ENCODE data around the gene ADAR.
A peak's percentile ranks its signal among the peaks of the same experiment; 100 is the strongest.
"Not testable (repeated sequence)": the region's sequence is repeated elsewhere in the genome, so short reads cannot be mapped to it uniquely, and the experiment has no call there.

The ADAR gene

DNA sequence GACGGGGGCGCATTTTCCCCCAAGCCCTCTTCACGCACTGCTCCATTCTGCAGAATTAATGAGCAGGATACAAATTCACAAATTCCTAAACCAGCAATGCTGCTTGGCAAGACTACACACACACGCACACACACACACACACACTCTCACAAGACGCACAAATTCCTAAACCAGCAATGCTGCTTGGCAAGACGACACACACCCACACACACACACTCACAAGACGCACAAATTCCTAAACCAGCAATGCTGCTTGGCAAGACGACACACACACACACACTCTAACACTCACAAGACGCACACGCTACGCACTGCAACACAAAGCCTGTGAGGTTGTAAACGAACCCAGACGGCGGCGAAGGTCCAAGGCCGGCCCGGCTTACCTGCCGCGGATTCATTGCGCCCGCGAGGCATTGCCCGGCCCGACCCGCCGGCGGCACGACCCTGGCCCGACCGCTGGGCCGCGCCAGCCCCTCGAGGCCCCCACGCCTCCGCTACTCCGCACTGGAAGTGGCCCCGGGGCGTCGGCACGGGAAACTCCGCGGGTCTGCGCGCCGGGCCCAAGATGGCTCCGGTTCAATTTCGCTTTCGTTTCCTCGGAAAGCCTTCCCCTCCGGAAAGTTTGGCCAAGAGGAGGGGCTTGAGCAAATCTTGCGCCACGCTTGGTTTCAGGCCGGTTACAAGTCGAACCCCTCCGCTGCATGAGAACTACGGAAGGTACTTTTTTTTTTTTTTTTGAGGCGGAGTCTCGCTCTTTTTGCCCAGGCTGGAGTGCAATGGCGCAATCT is at the start of gene ADAR:
TSS of gene ADAR (minus strand) at position 578 of the 788 bp plus-strand sequence. CDS start at position 398, 180 bp downstream.
- Histone ChIP-seq H3K27me3 (ENCODE audit: control insufficient read depth, insufficient read depth, low read length) (no peaks in the 10 kb centered on the region), H3K4me1 (ENCODE audit: control insufficient read depth, insufficient read depth, low read length) (peaks cover 31% of the 10 kb centered on the region), H3K4me3 (ENCODE audit: low read depth, low read length) (peak within 1 kb of the TSS; percentile 93), H3K9ac (ENCODE audit: low read depth, low read length) (peak within 1 kb of the TSS; percentile 96), H3K9me3 (ENCODE audit: control insufficient read depth, insufficient read depth, low read length) (no peaks in the 10 kb centered on the region), H3K36me3 (ENCODE audit: control insufficient read depth, insufficient read depth, low read length) (no peaks in the 10 kb centered on the region)

GRCh38 chr1:154657556-154657955 is 49.6 kb upstream of the ADAR start:
- Histone ChIP-seq H3K4me1 (ENCODE audit: control insufficient read depth, insufficient read depth, low read length) (no peaks in the 10 kb centered on the region), H3K9me3 (ENCODE audit: control insufficient read depth, insufficient read depth, low read length) (no peaks in the 10 kb centered on the region), H3K4me3 (ENCODE audit: low read depth, low read length) (no peak overlapping the region), H3K36me3 (ENCODE audit: control insufficient read depth, insufficient read depth, low read length) (no peaks in the 10 kb centered on the region), H3K27me3 (ENCODE audit: control insufficient read depth, insufficient read depth, low read length) (no peaks in the 10 kb centered on the region), H3K9ac (ENCODE audit: low read depth, low read length) (no peak overlapping the region)

- H3K9me3 ChIP-seq (ENCODE audit: control insufficient read depth, insufficient read depth, low read length), result no peaks in the 10 kb centered on the region
- no peak overlapping the region for H3K9ac ChIP-seq (ENCODE audit: low read depth, low read length)
- no peaks in the 10 kb centered on the region for H3K4me1 ChIP-seq (ENCODE audit: control insufficient read depth, insufficient read depth, low read length)
- no peaks in the 10 kb centered on the region for H3K36me3 ChIP-seq (ENCODE audit: control insufficient read depth, insufficient read depth, low read length)
- H3K4me3 ChIP-seq (ENCODE audit: low read depth, low read length), result no peak overlapping the region
- no peaks in the 10 kb centered on the region for H3K27me3 ChIP-seq (ENCODE audit: control insufficient read depth, insufficient read depth, low read length)
Observed at GRCh38 chr1:154652893-154653292, 44.9 kb upstream of the ADAR start.

DNA sequence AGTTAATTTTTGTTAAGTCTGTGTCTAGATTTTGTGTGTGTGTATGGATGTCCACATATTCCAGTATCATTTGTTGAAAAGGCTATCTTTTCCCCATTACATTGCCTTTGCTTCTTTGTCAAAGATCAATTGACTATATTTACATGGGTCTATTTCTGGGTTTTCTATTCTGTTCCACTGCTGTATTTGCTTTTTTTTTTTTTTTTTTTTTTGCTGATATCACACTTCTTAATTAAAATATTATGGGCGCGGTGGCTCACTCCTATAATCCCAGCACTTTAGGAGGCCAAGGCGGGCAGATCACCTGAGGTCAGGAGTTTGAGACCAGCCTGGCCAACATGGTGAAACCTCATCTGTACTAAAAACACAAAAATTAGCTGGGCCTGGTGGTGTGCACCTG is 36.7 kb upstream of the ADAR start:
- H3K4me1 ChIP-seq (ENCODE audit: control insufficient read depth, insufficient read depth, low read length); H3K4me3 ChIP-seq (ENCODE audit: low read depth, low read length); H3K36me3 ChIP-seq (ENCODE audit: control insufficient read depth, insufficient read depth, low read length); H3K9ac ChIP-seq (ENCODE audit: low read depth, low read length); H3K27me3 ChIP-seq (ENCODE audit: control insufficient read depth, insufficient read depth, low read length); H3K9me3 ChIP-seq (ENCODE audit: control insufficient read depth, insufficient read depth, low read length): not testable (repeated sequence)

DNA sequence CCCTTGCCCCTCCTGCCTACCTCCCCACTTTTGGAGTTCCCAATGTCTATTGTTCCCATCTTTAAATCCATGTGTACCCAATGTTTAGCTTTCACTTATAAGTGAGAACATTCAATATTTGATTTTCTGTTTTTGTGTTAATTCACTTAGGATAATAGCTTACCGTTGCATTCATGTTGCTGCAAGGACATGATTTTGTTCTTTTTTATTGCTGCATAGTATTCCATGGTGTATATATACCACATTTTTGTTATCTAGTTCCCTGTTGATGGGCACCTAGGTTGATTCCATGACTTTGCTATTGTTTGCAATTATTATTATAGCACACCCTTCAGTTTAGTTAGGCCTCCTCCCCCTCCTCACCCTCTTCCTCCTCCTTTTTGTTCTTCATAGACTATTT is 33.5 kb upstream of the ADAR start:
- no peaks in the 10 kb centered on the region for H3K9me3 ChIP-seq (ENCODE audit: control insufficient read depth, insufficient read depth, low read length)
- H3K4me3 ChIP-seq (ENCODE audit: low read depth, low read length), result no peak overlapping the region
- no peaks in the 10 kb centered on the region for H3K4me1 ChIP-seq (ENCODE audit: control insufficient read depth, insufficient read depth, low read length)
- no peaks in the 10 kb centered on the region for H3K36me3 ChIP-seq (ENCODE audit: control insufficient read depth, insufficient read depth, low read length)
- no peaks in the 10 kb centered on the region for H3K27me3 ChIP-seq (ENCODE audit: control insufficient read depth, insufficient read depth, low read length)
- no peak overlapping the region for H3K9ac ChIP-seq (ENCODE audit: low read depth, low read length)

GRCh38 chr1:154639876-154640275 is 31.9 kb upstream of the ADAR start:
- Histone ChIP-seq H3K9ac (ENCODE audit: low read depth, low read length) (no peak overlapping the region), H3K9me3 (ENCODE audit: control insufficient read depth, insufficient read depth, low read length) (no peaks in the 10 kb centered on the region), H3K27me3 (ENCODE audit: control insufficient read depth, insufficient read depth, low read length) (no peaks in the 10 kb centered on the region), H3K4me3 (ENCODE audit: low read depth, low read length) (no peak overlapping the region), H3K36me3 (ENCODE audit: control insufficient read depth, insufficient read depth, low read length) (no peaks in the 10 kb centered on the region), H3K4me1 (ENCODE audit: control insufficient read depth, insufficient read depth, low read length) (no peaks in the 10 kb centered on the region)

DNA sequence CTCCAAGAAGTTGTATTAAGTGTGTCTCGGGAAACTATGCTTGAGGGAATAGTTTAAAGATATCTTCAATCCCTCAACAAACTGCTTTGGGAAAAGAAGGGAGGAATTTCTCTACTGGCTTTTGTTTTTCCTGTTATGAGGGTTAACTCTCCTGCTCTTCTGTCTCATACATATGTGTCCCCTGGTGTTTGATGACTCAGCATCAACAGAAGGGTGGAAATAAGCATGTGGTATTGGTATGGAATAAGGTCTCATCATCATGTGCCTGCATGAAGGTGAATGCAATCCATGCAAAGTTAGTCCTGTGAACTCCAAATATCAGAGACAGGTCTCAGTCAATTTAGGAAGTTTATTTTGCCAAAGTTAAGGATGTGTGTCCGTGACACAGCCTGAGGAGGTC is 27.2 kb upstream of the ADAR start:
- H3K27me3 ChIP-seq (ENCODE audit: control insufficient read depth, insufficient read depth, low read length), result no peaks in the 10 kb centered on the region
- no peak overlapping the region for H3K9ac ChIP-seq (ENCODE audit: low read depth, low read length)
- H3K9me3 ChIP-seq (ENCODE audit: control insufficient read depth, insufficient read depth, low read length), result no peaks in the 10 kb centered on the region
- no peaks in the 10 kb centered on the region for H3K36me3 ChIP-seq (ENCODE audit: control insufficient read depth, insufficient read depth, low read length)
- H3K4me1 ChIP-seq (ENCODE audit: control insufficient read depth, insufficient read depth, low read length), result no peaks in the 10 kb centered on the region
- no peak overlapping the region for H3K4me3 ChIP-seq (ENCODE audit: low read depth, low read length)

- Histone ChIP-seq H3K4me1 (ENCODE audit: control insufficient read depth, insufficient read depth, low read length) (peaks cover 4% of the 10 kb centered on the region), H3K4me3 (ENCODE audit: low read depth, low read length) (no peak overlapping the region), H3K9me3 (ENCODE audit: control insufficient read depth, insufficient read depth, low read length) (no peaks in the 10 kb centered on the region), H3K36me3 (ENCODE audit: control insufficient read depth, insufficient read depth, low read length) (no peaks in the 10 kb centered on the region), H3K27me3 (ENCODE audit: control insufficient read depth, insufficient read depth, low read length) (no peaks in the 10 kb centered on the region), H3K9ac (ENCODE audit: low read depth, low read length) (no peak overlapping the region)
Observed at GRCh38 chr1:154629675-154630073, 21.7 kb upstream of the ADAR start.

DNA sequence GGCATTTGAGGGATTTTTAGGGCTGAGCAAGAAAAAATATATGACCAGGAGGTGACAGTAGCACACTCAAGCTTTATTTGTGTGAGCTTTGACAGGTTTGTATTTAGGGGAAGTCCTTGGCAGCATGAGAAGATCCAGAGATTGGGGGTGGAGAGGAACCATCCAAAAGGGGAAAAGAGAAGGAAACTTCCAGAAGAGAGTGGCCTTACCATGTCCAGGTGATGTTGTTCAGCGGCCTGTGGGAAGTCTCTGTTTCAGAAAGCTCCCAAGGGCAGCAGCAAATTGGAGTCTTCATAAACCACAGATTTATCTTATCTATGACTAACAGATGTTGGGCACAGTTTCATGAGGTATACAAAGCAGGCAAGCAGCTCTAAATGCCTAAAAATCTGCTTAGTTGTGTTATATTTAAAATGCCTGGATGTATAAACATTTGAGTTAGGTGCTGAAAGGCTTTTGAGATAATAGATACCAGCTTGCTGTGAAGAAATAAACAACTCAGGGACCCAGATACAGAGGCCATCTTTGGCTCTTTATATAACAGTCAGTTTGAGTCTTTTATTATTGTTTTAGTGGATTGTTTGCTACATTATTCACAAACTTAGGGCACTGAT is 21.2 kb upstream of the ADAR start:
- no peaks in the 10 kb centered on the region for H3K27me3 ChIP-seq (ENCODE audit: control insufficient read depth, insufficient read depth, low read length)
- H3K4me1 ChIP-seq (ENCODE audit: control insufficient read depth, insufficient read depth, low read length), result peaks cover 4% of the 10 kb centered on the region
- no peaks in the 10 kb centered on the region for H3K36me3 ChIP-seq (ENCODE audit: control insufficient read depth, insufficient read depth, low read length)
- H3K4me3 ChIP-seq (ENCODE audit: low read depth, low read length), result no peak overlapping the region
- no peaks in the 10 kb centered on the region for H3K9me3 ChIP-seq (ENCODE audit: control insufficient read depth, insufficient read depth, low read length)
- no peak overlapping the region for H3K9ac ChIP-seq (ENCODE audit: low read depth, low read length)

- Histone ChIP-seq H3K27me3 (ENCODE audit: control insufficient read depth, insufficient read depth, low read length) (no peaks in the 10 kb centered on the region), H3K36me3 (ENCODE audit: control insufficient read depth, insufficient read depth, low read length) (no peaks in the 10 kb centered on the region), H3K4me1 (ENCODE audit: control insufficient read depth, insufficient read depth, low read length) (peaks cover 4% of the 10 kb centered on the region), H3K9me3 (ENCODE audit: control insufficient read depth, insufficient read depth, low read length) (no peaks in the 10 kb centered on the region), H3K4me3 (ENCODE audit: low read depth, low read length) (peak overlapping the region; percentile 91), H3K9ac (ENCODE audit: low read depth, low read length) (peak overlapping the region; percentile 90)
Observed at GRCh38 chr1:154628121-154628405, 20.1 kb upstream of the ADAR start.

- H3K36me3 ChIP-seq (ENCODE audit: control insufficient read depth, insufficient read depth, low read length), result no peaks in the 10 kb centered on the region
- no peaks in the 10 kb centered on the region for H3K27me3 ChIP-seq (ENCODE audit: control insufficient read depth, insufficient read depth, low read length)
- peaks cover 4% of the 10 kb centered on the region for H3K4me1 ChIP-seq (ENCODE audit: control insufficient read depth, insufficient read depth, low read length)
- no peaks in the 10 kb centered on the region for H3K9me3 ChIP-seq (ENCODE audit: control insufficient read depth, insufficient read depth, low read length)
- peak overlapping the region; percentile 91 for H3K4me3 ChIP-seq (ENCODE audit: low read depth, low read length)
- peak overlapping the region; percentile 92 for H3K9ac ChIP-seq (ENCODE audit: low read depth, low read length)
Observed at GRCh38 chr1:154627257-154628120, 19.5 kb upstream of the ADAR start.
